Measurements from ENCODE around the gene EEA1. TPM values are rescaled to one million over a fixed set of nuclear protein-coding genes. Genes with fewer than 3 reads are reported as not detected.

The EEA1 gene
- total RNA-seq, 1 donor from 2014 or later = 17.5 TPM

DNA sequence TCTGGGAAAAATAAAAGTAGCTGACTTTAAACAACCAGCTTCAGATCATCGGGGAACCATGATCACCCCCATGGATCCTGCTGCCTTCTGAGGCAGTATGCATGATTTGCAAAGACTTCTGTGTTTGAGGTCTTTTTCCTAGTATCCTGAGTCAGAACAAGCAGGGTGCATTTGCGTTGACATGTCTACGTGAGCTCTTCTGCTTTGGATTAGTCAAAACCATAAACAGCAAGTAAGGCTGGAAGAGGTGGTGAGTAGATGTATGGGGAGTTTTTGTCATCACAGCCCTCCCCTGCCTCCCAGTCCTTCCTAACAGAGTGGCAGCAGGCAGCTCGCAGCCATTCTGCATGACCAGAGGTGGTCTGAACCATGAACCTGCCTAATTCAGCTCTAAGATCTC, 202.2 kb downstream of the EEA1 start:
- Mint-ChIP-seq H3K36me3 (ENCODE audit: low read depth) (no peaks in the 10 kb centered on the region), H3K9me3 (peaks cover 5% of the 10 kb centered on the region), H3K27ac (no peak overlapping the region), H3K4me1 (ENCODE audit: low read depth) (no peaks in the 10 kb centered on the region), H3K27me3 (ENCODE audit: insufficient read depth) (peaks cover 2% of the 10 kb centered on the region), H3K4me3 (no peak overlapping the region)
- DNase-seq (ENCODE audit: low spot score) = no peak
- intact Hi-C loops (cut with micrococcal nuclease) = no loop called here

GRCh38 chr12:92722897-92723296, 206.2 kb downstream of the EEA1 start:
- no peak for DNase-seq (ENCODE audit: low spot score)
- Mint-ChIP-seq H3K4me3 (no peak overlapping the region), H3K9me3 (peaks cover 5% of the 10 kb centered on the region), H3K27ac (no peak overlapping the region), H3K36me3 (ENCODE audit: low read depth) (no peaks in the 10 kb centered on the region), H3K27me3 (ENCODE audit: insufficient read depth) (no peaks in the 10 kb centered on the region), H3K4me1 (ENCODE audit: low read depth) (no peaks in the 10 kb centered on the region)
- intact Hi-C loops (cut with micrococcal nuclease) = no loop called here

- no peak overlapping the region for H3K4me3 Mint-ChIP-seq
- no peaks in the 10 kb centered on the region for H3K36me3 Mint-ChIP-seq (ENCODE audit: low read depth)
- no peak for DNase-seq (ENCODE audit: low spot score)
- peaks cover 5% of the 10 kb centered on the region for H3K9me3 Mint-ChIP-seq
- H3K27me3 Mint-ChIP-seq (ENCODE audit: insufficient read depth) = no peaks in the 10 kb centered on the region
- no peak overlapping the region for H3K27ac Mint-ChIP-seq
- intact Hi-C loops (cut with micrococcal nuclease) = no loop called here
- H3K4me1 Mint-ChIP-seq (ENCODE audit: low read depth) = no peaks in the 10 kb centered on the region
Observed at GRCh38 chr12:92721656-92722055, 207.4 kb downstream of the EEA1 start.

GRCh38 chr12:92721130-92721529, 208.0 kb downstream of the EEA1 start:
- DNase-seq (ENCODE audit: low spot score) = no peak
- Mint-ChIP-seq H3K9me3 (peaks cover 5% of the 10 kb centered on the region), H3K36me3 (ENCODE audit: low read depth) (no peaks in the 10 kb centered on the region), H3K4me1 (ENCODE audit: low read depth) (no peaks in the 10 kb centered on the region), H3K27ac (no peak overlapping the region), H3K4me3 (no peak overlapping the region), H3K27me3 (ENCODE audit: insufficient read depth) (no peaks in the 10 kb centered on the region)
- intact Hi-C loops (cut with micrococcal nuclease) = no loop called here

Other genes with a start within 250 kb of the EEA1 start
- gene PLEKHG7, start 226.3 kb downstream of the EEA1 start, total RNA-seq = not detected in 2 replicates